Measurements from ENCODE around the gene CLEC2D. TPM values are rescaled to one million over a fixed set of nuclear protein-coding genes. Genes with fewer than 3 reads are reported as not detected.

The CLEC2D gene
- total RNA-seq, 2 experiments from 2014 or later = 56.9 to 146 TPM

DNA sequence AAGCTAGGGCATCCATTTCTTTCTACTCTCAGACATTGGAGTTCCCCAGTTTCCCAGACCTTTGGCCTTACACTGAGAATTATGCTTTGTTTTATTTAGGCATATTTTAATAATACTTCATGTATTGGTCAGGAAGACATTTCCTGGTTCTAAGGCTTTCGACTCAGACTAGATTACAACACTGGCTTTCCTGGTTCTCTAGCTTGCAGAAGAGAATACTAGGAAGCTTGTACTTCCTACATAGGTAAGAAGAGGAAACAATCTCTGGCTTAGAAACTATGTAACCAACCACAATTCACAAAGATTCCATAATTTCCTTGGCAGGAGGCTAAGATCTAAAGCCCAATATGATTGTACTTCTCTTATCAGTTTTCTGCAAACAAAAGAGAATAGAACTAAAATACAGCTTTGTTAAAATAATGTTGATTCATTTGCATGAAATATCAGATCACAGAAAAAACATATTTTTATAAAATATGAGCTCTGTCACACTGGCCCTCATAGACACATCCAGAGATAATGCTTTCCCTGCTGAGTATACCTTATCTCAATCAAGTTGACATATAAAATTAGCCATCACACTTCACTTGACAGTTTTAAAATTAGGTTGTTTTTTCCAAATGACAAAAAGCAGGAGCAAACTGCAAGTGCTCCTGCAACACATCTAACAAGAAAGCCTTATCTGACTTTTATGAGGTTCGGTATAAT lies 30.5 kb downstream of the CLEC2D start:
- peaks cover 17% of the 10 kb centered on the region for H3K4me1 ChIP-seq (ENCODE audit: insufficient read depth, low read length, poor library complexity, severe bottlenecking)
- H4K20me1 ChIP-seq (ENCODE audit: insufficient read depth, low read length) = no peaks in the 10 kb centered on the region
- no peak overlapping the region for H3K4me2 ChIP-seq (ENCODE audit: low read length)
- H3K4me3 ChIP-seq (ENCODE audit: low read depth, low read length, poor library complexity, severe bottlenecking) = no peak overlapping the region
- no peak overlapping the region for H3K27ac ChIP-seq (ENCODE audit: low read depth, low read length, poor library complexity, severe bottlenecking)
- intact Hi-C loops (cut with micrococcal nuclease; ENCODE audit: unreplicated experiment) = no loop called here
- DNase-seq (ENCODE audit: low spot score) = no peak
- CTCF ChIA-PET (ENCODE audit: unreplicated experiment) = interaction anchor here (0.9 kb wide), 2 partner anchors 8 to 11 kb away, joined by 3 to 4 read pairs; no protein-coding TSS in a partner anchor
- H2AFZ ChIP-seq (ENCODE audit: low read length) = no peak overlapping the region
- no peak for TF ChIP-seq EZH2phosphoT487 (IDR thresholded peaks at IDR 0.05; ENCODE audit: borderline replicate concordance, low read depth, low read length)
- TF ChIP-seq, protein P1, sequence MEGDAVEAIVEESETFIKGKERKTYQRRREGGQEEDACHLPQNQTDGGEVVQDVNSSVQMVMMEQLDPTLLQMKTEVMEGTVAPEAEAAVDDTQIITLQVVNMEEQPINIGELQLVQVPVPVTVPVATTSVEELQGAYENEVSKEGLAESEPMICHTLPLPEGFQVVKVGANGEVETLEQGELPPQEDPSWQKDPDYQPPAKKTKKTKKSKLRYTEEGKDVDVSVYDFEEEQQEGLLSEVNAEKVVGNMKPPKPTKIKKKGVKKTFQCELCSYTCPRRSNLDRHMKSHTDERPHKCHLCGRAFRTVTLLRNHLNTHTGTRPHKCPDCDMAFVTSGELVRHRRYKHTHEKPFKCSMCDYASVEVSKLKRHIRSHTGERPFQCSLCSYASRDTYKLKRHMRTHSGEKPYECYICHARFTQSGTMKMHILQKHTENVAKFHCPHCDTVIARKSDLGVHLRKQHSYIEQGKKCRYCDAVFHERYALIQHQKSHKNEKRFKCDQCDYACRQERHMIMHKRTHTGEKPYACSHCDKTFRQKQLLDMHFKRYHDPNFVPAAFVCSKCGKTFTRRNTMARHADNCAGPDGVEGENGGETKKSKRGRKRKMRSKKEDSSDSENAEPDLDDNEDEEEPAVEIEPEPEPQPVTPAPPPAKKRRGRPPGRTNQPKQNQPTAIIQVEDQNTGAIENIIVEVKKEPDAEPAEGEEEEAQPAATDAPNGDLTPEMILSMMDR (conservative IDR thresholded peaks at IDR 0.05; ENCODE audit: low read length) = no peak
- BruUV-seq (replicated peaks) = no TSS peak
- H3K79me2 ChIP-seq (ENCODE audit: insufficient read depth, low read depth, low read length) = no peaks in the 10 kb centered on the region
- no peaks in the 10 kb centered on the region for H3K9me2 ChIP-seq (ENCODE audit: insufficient read depth, low read length)
- H3K9me3 ChIP-seq (ENCODE audit: low read length) = peaks cover 9% of the 10 kb centered on the region
- H3K36me3 ChIP-seq (ENCODE audit: insufficient read depth, low read length) = peaks cover 42% of the 10 kb centered on the region
- POLR2A ChIA-PET = interaction anchor here (0.6 to 1.6 kb wide), 8 partner anchors 8 to 461 kb away, joined by 3 to 8 read pairs (median 4); partner anchors contain the start of gene CD69

DNA sequence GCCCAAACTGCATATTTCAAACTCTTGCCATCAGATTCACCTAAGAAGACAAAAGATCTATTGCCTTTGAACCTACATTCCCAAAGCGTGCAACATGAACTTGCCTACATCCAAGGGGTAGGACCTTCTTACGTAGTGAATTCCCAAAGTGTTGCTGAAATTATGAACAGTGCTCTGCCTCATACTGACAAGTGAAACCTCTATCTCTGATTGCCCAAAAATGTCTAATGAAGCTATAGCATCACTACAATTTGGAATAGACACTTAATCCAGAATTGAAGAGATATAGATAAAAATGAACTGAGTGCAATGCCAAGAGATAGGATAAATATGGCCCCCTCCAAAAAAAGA lies 31.1 kb downstream of the CLEC2D start:
- DNase-seq (ENCODE audit: low spot score) = no peak
- no peak overlapping the region for H3K27ac ChIP-seq (ENCODE audit: low read depth, low read length, poor library complexity, severe bottlenecking)
- H3K4me3 ChIP-seq (ENCODE audit: low read depth, low read length, poor library complexity, severe bottlenecking) = no peak overlapping the region
- intact Hi-C loops (cut with micrococcal nuclease; ENCODE audit: unreplicated experiment) = no loop called here
- H3K9me2 ChIP-seq (ENCODE audit: insufficient read depth, low read length) = no peaks in the 10 kb centered on the region
- H3K79me2 ChIP-seq (ENCODE audit: insufficient read depth, low read depth, low read length) = no peaks in the 10 kb centered on the region
- TF ChIP-seq EZH2phosphoT487 (IDR thresholded peaks at IDR 0.05; ENCODE audit: borderline replicate concordance, low read depth, low read length) = no peak
- TF ChIP-seq, protein P1 (conservative IDR thresholded peaks at IDR 0.05; ENCODE audit: low read length) = no peak
- CTCF ChIA-PET (ENCODE audit: unreplicated experiment) = no interaction called here
- no peak overlapping the region for H2AFZ ChIP-seq (ENCODE audit: low read length)
- H4K20me1 ChIP-seq (ENCODE audit: insufficient read depth, low read length) = no peaks in the 10 kb centered on the region
- H3K9me3 ChIP-seq (ENCODE audit: low read length) = peaks cover 14% of the 10 kb centered on the region
- POLR2A ChIA-PET = interaction anchor here (1.2 to 1.6 kb wide), 2 partner anchors 8 to 16 kb away, joined by 4 to 8 read pairs; no protein-coding TSS in a partner anchor
- no peak overlapping the region for H3K4me2 ChIP-seq (ENCODE audit: low read length)
- BruUV-seq (replicated peaks) = no TSS peak
- peaks cover 17% of the 10 kb centered on the region for H3K4me1 ChIP-seq (ENCODE audit: insufficient read depth, low read length, poor library complexity, severe bottlenecking)
- H3K36me3 ChIP-seq (ENCODE audit: insufficient read depth, low read length) = peaks cover 41% of the 10 kb centered on the region

Measured in OCI-LY7 (cell line).